HL-60 (cell line): ENCODE results near the gene ABLIM1.

ENCODE experiments used
- DNase-seq, 2 experiments: peaks; one replicate each; pipeline ENCODE4 v3.0.0-alpha.2; 2010 to 2020; ENCODE audit warnings: low read depth in 1 of 2, low spot score in 1 of 2
- H3K27ac ChIP-seq: fragments of 250-450 bp; sonication (Bioruptor Pico); replicated peaks from 2 replicates; pipeline ENCODE4 v1.5.1; 2020; ENCODE audit warnings: mild to moderate bottlenecking, moderate library complexity
- H3K27me3 ChIP-seq: fragments of 250-450 bp; sonication (Bioruptor Pico); 2 replicates; pipeline ENCODE4 v1.5.1; 2021; ENCODE audit warnings: mild to moderate bottlenecking, moderate library complexity; ENCODE audit not compliant: insufficient read depth, poor library complexity, severe bottlenecking
- H3K4me3 ChIP-seq: replicated peaks from 2 replicates; pipeline ENCODE4 v1.5.1; 2011; ENCODE audit warnings: mild to moderate bottlenecking, control low read depth, low read length; ENCODE audit not compliant: insufficient read depth
- GABPA ChIP-seq: IDR thresholded peaks from 2 replicates; pipeline ENCODE4 v1.6.1; 2012; ENCODE audit warnings: low read depth
- POLR2AphosphoS5 ChIP-seq: IDR thresholded peaks from 2 replicates; pipeline ENCODE4 v1.6.1; 2012; ENCODE audit warnings: low read depth
- SPI1 ChIP-seq: IDR thresholded peaks from 2 replicates; pipeline ENCODE4 v1.6.1; 2012; ENCODE audit warnings: low read depth, mild to moderate bottlenecking, borderline replicate concordance
- TF ChIP-seq, protein P1 (sequence below): IDR thresholded peaks from one replicate; pipeline ENCODE4 v1.5.1; 2011; ENCODE audit warnings: low read length, control low read depth, inconsistent platforms; ENCODE audit not compliant: insufficient read depth
- TF ChIP-seq, protein P2 (sequence below): IDR thresholded peaks from 2 replicates; pipeline ENCODE4 v1.6.1; 2012; ENCODE audit warnings: low read depth; ENCODE audit not compliant: insufficient replicate concordance

ABLIM1 gene

DNA sequence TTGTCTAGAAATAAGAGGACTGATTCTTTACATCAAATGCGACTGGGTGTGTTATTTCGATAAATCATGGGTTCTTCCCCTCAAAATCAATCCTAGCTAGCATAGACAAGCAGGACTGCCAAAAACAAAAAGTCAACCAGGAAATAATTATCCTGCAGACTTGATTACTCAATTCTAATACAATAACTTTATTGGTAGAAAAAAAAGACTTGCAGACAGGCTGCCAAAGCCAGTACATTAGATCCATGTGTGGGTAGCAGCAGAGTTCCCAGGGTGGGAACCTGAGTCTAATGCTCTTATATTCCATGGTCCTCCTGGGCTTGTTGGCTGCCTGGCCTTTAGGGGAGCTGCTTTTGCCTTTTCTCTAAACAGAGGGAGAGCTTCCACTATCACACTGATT lies 261.6 kb downstream of the ABLIM1 start:
- TF ChIP-seq, protein P1, sequence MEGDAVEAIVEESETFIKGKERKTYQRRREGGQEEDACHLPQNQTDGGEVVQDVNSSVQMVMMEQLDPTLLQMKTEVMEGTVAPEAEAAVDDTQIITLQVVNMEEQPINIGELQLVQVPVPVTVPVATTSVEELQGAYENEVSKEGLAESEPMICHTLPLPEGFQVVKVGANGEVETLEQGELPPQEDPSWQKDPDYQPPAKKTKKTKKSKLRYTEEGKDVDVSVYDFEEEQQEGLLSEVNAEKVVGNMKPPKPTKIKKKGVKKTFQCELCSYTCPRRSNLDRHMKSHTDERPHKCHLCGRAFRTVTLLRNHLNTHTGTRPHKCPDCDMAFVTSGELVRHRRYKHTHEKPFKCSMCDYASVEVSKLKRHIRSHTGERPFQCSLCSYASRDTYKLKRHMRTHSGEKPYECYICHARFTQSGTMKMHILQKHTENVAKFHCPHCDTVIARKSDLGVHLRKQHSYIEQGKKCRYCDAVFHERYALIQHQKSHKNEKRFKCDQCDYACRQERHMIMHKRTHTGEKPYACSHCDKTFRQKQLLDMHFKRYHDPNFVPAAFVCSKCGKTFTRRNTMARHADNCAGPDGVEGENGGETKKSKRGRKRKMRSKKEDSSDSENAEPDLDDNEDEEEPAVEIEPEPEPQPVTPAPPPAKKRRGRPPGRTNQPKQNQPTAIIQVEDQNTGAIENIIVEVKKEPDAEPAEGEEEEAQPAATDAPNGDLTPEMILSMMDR: no peak
- TF ChIP-seq POLR2AphosphoS5 (no peak), GABPA (no peak), SPI1 (no peak)
- TF ChIP-seq, protein P2, sequence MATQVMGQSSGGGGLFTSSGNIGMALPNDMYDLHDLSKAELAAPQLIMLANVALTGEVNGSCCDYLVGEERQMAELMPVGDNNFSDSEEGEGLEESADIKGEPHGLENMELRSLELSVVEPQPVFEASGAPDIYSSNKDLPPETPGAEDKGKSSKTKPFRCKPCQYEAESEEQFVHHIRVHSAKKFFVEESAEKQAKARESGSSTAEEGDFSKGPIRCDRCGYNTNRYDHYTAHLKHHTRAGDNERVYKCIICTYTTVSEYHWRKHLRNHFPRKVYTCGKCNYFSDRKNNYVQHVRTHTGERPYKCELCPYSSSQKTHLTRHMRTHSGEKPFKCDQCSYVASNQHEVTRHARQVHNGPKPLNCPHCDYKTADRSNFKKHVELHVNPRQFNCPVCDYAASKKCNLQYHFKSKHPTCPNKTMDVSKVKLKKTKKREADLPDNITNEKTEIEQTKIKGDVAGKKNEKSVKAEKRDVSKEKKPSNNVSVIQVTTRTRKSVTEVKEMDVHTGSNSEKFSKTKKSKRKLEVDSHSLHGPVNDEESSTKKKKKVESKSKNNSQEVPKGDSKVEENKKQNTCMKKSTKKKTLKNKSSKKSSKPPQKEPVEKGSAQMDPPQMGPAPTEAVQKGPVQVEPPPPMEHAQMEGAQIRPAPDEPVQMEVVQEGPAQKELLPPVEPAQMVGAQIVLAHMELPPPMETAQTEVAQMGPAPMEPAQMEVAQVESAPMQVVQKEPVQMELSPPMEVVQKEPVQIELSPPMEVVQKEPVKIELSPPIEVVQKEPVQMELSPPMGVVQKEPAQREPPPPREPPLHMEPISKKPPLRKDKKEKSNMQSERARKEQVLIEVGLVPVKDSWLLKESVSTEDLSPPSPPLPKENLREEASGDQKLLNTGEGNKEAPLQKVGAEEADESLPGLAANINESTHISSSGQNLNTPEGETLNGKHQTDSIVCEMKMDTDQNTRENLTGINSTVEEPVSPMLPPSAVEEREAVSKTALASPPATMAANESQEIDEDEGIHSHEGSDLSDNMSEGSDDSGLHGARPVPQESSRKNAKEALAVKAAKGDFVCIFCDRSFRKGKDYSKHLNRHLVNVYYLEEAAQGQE: no peak
- DNase-seq: no peak
- Histone ChIP-seq H3K27me3 (peaks cover 26% of the 10 kb centered on the region), H3K4me3 (no peak overlapping the region), H3K27ac (no peak overlapping the region)

DNA sequence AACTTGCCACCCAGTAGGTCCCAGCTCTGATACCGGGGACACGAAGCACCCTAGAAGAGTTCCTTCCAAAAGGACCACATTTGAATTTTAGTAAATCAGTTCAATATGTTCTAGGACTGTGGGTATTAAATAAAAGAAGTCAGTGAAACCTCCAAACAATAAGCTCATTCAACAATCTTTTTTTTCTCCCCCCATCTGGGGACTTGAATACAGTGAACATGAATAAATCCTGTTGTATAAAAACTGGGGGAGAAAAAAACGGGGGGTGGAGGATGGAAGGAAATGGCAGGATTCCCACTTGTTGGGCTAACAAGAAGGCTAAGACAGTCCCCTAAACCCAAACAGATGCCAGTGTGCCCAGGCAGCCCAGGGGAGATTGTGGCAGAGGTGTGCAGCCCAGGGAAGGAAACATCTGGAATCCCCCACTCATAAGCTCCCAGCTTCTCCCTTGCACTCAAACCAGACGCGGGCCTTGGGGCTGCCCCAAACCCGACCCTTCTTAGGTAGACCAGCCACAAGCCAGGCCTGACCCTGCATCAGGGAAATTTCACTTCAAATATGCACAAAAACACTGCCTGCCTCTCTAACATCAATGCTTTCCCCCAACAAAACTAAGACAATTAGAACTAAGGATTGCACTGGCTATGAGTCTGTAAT lies 262.6 kb downstream of the ABLIM1 start:
- TF ChIP-seq POLR2AphosphoS5 (no peak), SPI1 (no peak), GABPA (no peak)
- TF ChIP-seq, protein P2: no peak
- TF ChIP-seq, protein P1: no peak
- Histone ChIP-seq H3K27me3 (peaks cover 20% of the 10 kb centered on the region), H3K27ac (no peak overlapping the region), H3K4me3 (no peak overlapping the region)
- no peak for DNase-seq

DNA sequence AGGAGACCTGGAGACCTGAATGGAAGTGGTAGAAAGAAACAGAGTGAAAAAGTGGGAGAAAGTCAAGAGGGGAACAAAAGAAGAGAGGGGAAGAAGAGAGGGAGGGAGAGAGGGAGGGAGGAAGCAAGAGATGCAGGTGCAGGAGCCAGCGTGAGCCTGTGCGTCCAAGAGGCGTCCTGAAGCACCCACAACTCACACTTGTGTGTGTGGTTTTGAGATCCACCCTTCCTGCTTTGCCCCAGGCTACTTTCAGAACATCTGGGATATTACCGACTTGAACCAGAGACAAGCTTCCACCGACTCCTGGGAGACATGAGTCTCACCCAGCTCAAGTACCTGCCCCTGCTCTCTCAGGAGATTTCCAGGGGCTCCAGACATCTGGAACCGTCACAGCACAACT lies 263.5 kb downstream of the ABLIM1 start:
- H3K27ac ChIP-seq: no peak overlapping the region

More for the DNA sequence above, 263.5 kb downstream of the ABLIM1 start:
- no peak overlapping the region for H3K4me3 ChIP-seq
- no peak for DNase-seq
- H3K27me3 ChIP-seq: peaks cover 20% of the 10 kb centered on the region
- TF ChIP-seq, protein P2: no peak
- TF ChIP-seq SPI1 (no peak), POLR2AphosphoS5 (no peak), GABPA (no peak)
